Measurements from ENCODE around the gene CTDNEP1.

DNA sequence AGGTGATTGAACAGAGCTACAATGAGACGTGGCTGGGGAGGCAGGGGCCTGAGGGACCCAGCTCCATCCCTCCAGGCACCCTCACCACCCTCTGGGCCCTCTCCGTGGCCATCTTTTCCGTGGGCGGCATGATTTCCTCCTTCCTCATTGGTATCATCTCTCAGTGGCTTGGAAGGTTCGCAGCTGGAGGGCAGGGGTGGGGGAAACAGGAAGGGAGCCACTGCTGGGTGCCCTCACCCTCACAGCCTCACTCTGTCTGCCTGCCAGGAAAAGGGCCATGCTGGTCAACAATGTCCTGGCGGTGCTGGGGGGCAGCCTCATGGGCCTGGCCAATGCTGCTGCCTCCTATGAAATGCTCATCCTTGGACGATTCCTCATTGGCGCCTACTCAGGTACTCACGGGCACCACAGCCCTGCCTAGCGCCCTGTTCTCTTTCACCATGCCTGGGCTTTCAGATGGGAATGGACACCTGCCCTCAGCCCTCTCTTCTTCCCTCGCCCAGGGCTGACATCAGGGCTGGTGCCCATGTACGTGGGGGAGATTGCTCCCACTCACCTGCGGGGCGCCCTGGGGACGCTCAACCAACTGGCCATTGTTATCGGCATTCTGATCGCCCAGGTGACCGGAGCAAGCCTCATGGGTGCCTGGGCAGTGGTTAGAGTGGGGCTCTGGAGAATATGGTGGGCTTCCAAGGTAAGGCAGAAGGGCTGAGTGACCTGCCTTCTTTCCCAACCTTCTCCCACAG, 32.1 kb upstream of the CTDNEP1 start:
- no peak for TF ChIP-seq POLR2A (IDR thresholded peaks at IDR 0.05)
- TF ChIP-seq, protein P1, sequence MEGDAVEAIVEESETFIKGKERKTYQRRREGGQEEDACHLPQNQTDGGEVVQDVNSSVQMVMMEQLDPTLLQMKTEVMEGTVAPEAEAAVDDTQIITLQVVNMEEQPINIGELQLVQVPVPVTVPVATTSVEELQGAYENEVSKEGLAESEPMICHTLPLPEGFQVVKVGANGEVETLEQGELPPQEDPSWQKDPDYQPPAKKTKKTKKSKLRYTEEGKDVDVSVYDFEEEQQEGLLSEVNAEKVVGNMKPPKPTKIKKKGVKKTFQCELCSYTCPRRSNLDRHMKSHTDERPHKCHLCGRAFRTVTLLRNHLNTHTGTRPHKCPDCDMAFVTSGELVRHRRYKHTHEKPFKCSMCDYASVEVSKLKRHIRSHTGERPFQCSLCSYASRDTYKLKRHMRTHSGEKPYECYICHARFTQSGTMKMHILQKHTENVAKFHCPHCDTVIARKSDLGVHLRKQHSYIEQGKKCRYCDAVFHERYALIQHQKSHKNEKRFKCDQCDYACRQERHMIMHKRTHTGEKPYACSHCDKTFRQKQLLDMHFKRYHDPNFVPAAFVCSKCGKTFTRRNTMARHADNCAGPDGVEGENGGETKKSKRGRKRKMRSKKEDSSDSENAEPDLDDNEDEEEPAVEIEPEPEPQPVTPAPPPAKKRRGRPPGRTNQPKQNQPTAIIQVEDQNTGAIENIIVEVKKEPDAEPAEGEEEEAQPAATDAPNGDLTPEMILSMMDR (IDR thresholded peaks at IDR 0.05): no peak
- TF ChIP-seq POLR2AphosphoS5 (IDR thresholded peaks at IDR 0.05): no peak
- no peak for TF ChIP-seq EP300 (IDR thresholded peaks at IDR 0.05)
